HG03097 (cell line): Measurements from ENCODE around the gene FAM3B.
A peak's percentile ranks its signal among the peaks of the same experiment; 100 is the strongest.

ENCODE experiments used
- ATAC-seq: cut with Tn5 transposase; IDR thresholded peaks from one replicate; pipeline ENCODE4 v1.9.1; 2021; ENCODE audit not compliant: unreplicated experiment, low FRiP score

Gene FAM3B

DNA sequence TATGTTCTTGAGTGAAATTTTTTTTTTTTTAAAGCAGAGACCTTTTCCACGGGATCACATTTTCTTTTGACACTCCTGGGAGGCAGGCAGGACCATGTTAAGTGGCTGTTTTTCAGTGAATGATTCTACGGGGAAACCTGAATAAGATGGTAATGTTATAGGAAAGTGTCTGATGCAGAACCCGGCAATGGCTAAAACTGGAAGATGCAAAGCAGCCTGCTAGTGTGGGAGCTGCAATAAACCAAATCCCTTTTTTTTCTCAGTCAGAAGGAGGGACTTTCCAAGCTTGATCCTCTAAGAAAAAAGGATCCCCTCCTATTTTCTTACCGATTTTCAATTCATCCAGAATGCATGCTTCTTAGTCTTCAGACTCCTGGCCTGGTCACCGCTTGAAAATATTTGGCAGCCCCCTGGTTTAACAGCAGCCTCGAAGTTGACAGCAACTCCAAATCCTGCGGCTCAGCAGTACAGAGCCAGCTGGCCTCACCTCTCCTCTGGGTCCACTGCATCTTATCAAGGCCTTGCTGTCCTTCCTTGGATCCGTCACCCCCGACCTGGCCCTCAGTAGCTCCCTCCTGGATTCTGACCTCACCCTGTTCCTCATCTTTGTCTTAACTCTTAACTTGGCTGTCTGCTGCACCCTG, 50.8 kb downstream of the FAM3B start:
- ATAC-seq = no peak

GRCh38 chr21:41367945-41368734, 51.5 kb downstream of the FAM3B start:
- peak; percentile 55 for ATAC-seq

- ATAC-seq = no peak
Measured at GRCh38 chr21:41368735-41369104, 52.1 kb downstream of the FAM3B start.

GRCh38 chr21:41369105-41369919, 52.7 kb downstream of the FAM3B start:
- peak; percentile 43 for ATAC-seq

DNA sequence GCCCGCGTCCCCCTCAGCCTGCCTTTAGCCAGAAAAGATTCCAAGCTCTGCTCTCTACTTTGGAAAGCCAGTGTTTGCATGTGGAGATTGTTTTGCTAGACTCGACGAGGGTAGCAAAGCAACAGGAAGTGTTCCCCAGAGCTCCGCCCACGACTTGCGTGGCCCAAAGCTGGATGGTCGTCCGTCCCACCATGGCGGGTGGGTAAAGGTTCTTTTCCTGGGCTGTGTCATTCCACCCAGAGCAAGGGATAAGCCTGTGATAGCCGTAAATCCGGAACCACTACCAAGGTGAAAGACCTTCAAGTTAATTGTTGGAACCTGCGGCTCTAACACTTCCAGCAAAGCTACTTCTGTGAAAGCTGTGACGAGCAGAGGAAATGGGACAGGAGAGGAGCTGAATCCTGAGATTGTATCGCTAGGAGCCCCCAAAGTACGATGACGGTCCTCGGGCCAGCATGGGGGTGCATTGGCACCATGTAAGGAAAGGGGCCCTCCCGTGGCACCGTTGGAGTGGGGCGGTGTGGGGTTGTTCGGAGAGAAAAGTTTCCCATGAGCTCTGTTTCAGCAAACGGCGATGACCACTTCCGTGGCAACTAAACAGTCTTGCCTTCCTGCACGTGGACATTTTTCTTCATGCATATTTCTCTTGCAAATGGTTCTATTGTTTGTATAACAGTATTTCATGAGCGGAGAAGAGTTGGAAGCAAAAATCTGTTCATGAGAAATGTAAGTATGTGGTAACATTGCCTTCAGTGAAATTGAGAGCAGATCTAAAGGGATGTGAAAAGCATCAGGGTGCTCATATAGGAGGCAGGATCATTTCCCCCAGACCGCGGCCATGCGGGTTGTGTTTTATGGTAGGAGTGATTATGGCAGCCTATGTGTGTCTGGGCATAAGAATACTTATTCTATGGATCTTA, 53.6 kb downstream of the FAM3B start:
- no peak for ATAC-seq

GRCh38 chr21:41370840-41371684, 54.5 kb downstream of the FAM3B start:
- ATAC-seq = no peak

DNA sequence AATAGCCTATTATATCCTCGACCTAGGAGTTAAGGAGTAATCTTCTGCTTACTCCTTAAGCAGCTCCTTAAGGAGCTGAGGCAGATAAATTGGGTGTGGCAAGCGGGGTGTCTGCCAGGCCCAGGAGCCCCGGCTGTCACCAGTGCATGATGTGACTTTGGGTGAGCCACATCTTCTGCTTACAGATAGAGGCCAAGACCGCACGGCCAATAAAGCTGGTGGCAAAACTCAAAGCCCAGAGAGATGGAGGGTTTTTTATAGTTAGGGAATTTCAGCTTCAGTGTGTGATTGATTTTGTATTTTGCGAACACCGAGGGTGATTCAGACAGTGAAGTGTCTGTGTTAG, 55.1 kb downstream of the FAM3B start:
- ATAC-seq = no peak

DNA sequence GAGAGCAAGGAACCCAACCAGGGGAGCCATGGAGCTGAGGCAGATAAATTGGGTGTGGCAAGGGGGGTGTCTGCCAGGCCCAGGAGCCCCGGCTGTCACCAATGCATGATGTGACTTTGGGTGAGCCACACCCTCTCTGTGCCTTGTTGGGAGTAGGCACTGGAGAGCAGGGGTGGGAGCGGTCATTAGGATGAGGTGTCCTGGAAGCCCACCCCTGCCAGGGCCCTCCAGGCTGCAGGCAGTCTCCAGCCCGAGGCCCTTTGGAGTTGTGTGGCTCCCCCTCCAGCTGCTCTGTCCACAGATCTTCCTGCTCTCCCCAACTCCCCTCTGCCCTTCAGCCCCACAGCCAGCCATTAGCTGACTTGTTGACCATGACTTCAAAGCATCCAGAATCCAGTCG, 56.7 kb downstream of the FAM3B start:
- no peak for ATAC-seq

GRCh38 chr21:41373763-41374162, 57.2 kb downstream of the FAM3B start:
- ATAC-seq = no peak

DNA sequence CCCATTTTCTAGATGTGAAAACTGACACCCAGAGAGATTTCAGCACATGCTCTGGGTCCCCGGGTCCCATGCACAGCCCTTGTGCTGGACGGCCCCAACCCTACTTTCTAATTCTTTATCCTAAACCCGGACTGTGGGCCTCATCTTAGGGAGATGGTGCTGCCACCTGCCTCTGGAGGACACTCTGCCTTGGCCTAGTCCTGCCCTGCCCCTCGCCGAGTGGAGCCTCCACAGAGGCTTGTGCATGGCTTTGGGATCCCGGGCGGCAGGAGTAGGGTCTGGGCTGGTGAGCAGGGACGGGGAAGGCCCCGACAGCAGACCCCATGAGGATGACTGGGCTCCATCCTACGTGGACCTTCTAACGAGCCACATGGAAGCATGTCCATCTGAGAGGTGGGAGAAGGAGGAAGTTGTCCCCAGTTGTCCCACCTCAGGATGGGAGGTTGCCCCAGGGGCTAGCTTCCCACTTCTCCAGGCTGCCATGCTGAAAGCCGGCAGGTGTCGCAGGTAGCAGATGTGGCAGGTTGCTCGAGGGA, 57.6 kb downstream of the FAM3B start:
- no peak for ATAC-seq

- ATAC-seq = no peak
Measured at GRCh38 chr21:41374867-41375533, 58.4 kb downstream of the FAM3B start.

GRCh38 chr21:41375875-41376274, 59.3 kb downstream of the FAM3B start:
- ATAC-seq = no peak

- no peak for ATAC-seq
Measured at GRCh38 chr21:41377715-41378114, 61.1 kb downstream of the FAM3B start.

DNA sequence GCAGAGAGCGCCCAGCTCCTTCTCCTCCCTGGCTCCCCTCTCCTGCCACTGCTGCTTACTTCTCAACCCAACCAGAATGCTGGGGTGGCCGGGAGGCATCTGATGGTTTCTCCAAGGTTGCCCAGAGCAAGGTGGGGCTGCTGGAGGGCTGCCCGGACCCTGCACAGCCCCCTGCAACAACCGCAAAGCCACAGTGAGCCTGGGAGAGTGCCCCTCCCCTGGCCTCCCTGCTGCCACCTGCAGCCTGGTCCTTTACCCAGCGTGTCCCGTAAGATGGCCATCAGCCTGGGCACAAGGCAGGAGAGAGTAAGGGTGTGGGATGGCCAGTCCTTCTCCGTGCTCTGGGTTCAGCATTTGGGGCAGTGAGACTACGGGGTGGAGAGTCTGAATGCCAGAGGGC, 62.2 kb downstream of the FAM3B start:
- no peak for ATAC-seq

GRCh38 chr21:41379901-41380300, 63.3 kb downstream of the FAM3B start:
- ATAC-seq = no peak

GRCh38 chr21:41381731-41382130, 65.1 kb downstream of the FAM3B start:
- ATAC-seq = no peak

GRCh38 chr21:41387042-41387819, 70.6 kb downstream of the FAM3B start:
- ATAC-seq = no peak

DNA sequence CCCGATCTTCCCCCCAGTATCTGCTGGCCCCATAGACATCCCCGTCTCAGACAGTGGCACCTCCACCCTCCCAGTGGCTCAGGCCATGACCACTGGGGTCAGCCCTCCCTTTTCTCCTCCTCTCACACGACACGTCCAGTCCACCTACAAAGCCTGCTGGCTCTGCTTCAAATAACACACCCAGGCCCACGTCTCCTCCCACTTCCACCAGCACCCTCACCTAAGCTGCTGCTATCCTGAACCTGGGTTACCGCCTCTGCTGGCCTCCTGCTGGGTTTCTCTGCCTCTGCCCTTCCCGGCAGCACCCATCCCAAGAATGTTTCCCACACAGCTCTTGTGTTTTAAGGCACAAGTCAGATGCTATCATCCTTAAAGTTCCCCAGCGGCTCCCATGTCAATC, 71.2 kb downstream of the FAM3B start:
- no peak for ATAC-seq
